NT2/D1 (cell line): ENCODE data around the gene IGFBP6.

Experiments used
- SUZ12 ChIP-seq: IDR thresholded peaks from 2 replicates; pipeline ENCODE4 v1.6.1; 2011; ENCODE audit not compliant: insufficient read length, insufficient read depth; ENCODE audit errors: extremely low read depth
- YY1 ChIP-seq: IDR thresholded peaks from 2 replicates; pipeline ENCODE4 v1.6.1; 2011; ENCODE audit not compliant: insufficient read length, insufficient read depth
- ZNF274 ChIP-seq: IDR thresholded peaks from 2 replicates; pipeline ENCODE4 v1.6.1; 2011; ENCODE audit warnings: mild to moderate bottlenecking, low read depth, low read length

DNA sequence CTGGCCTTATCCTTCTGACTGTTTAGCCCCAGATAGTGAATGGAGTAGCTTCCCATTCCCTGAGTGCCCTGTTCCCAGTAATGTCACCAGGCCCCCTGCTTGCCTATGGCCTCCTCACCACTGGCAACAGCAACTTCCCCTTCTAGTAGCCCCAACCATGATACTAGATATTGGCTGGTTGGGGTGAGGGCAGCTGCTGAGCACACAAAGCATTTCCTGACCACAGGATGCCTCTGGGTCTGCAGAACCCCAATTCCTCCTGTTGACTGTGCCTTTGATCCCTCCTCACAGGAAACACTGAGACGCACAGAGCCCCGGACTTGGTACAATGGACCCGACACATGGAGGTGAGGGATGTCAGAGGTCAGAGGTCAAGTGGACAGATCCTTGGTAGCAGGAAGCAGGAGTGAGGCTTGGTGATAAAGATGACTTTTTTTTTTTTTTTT, 6.4 kb downstream of the IGFBP6 start:
- TF ChIP-seq ZNF274 = no peak
- no peak for TF ChIP-seq SUZ12
- no peak for TF ChIP-seq YY1
